ENCODE data around the gene ARPC1B. TPM values are rescaled to one million over a fixed set of nuclear protein-coding genes. Genes with fewer than 3 reads are reported as not detected.

Gene ARPC1B
- total and polyA plus RNA-seq, 2 donors (not counting 1 experiment from before 2014, with no cell fraction given), result 142 to 563 TPM

DNA sequence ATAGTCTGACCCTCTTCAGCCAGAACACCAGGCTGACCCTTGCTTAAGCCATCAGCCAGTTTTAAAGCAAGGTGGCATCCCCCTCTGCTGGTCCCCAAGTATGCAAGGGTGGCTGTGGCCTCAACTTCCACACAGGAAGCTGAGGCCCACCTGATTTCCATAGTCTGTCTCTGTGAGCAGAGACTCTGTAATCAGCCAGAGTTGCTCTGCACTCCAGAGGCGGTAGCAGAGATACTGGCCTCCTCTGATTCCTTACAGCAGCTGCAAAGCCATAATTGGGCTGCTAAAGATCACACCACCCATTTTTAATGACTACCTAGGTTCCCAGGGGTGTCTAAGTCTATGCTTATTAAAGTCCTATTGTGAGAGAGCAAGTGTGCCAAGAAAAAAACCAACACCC, 32.0 kb downstream of the ARPC1B start:
- H3K9me3 Mint-ChIP-seq (ENCODE audit: insufficient read depth), result no peaks in the 10 kb centered on the region
- H3K36me3 ChIP-seq (replicated peaks in 1 of 2; ENCODE audit: control extremely low read depth in 1 of 2, control insufficient read depth in 1 of 2, extremely low read depth in 1 of 2, insufficient read depth in 2 of 2, low read length in 1 of 2), result peaks cover 6 to 41% of the 10 kb centered on the region in 2 experiments
- no peak overlapping the region for H2AFZ ChIP-seq (ENCODE audit: insufficient read depth, low read depth, low read length, poor library complexity, severe bottlenecking)
- peak overlapping the region; percentile 41 for H3K27ac Mint-ChIP-seq
- H3K4me1 ChIP-seq (ENCODE audit: control insufficient read depth in 2 of 2, insufficient read depth in 2 of 2, low read length in 2 of 2), result peaks cover 25 to 35% of the 10 kb centered on the region in 2 donors
- intact Hi-C loops (cut with micrococcal nuclease), result no loop called here
- peaks cover 50% of the 10 kb centered on the region for H3K4me1 Mint-ChIP-seq
- peak overlapping the region; percentile 98 for H3K4me2 ChIP-seq (replicated peaks; ENCODE audit: low read depth, low read length, poor library complexity, severe bottlenecking)
- H3K27me3 Mint-ChIP-seq, result no peaks in the 10 kb centered on the region
- H3K79me2 ChIP-seq (ENCODE audit: control insufficient read depth, insufficient read depth, low read length), result peaks cover 78% of the 10 kb centered on the region
- TF ChIP-seq, protein P1, sequence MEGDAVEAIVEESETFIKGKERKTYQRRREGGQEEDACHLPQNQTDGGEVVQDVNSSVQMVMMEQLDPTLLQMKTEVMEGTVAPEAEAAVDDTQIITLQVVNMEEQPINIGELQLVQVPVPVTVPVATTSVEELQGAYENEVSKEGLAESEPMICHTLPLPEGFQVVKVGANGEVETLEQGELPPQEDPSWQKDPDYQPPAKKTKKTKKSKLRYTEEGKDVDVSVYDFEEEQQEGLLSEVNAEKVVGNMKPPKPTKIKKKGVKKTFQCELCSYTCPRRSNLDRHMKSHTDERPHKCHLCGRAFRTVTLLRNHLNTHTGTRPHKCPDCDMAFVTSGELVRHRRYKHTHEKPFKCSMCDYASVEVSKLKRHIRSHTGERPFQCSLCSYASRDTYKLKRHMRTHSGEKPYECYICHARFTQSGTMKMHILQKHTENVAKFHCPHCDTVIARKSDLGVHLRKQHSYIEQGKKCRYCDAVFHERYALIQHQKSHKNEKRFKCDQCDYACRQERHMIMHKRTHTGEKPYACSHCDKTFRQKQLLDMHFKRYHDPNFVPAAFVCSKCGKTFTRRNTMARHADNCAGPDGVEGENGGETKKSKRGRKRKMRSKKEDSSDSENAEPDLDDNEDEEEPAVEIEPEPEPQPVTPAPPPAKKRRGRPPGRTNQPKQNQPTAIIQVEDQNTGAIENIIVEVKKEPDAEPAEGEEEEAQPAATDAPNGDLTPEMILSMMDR (IDR thresholded peaks at IDR 0.05), result no peak
- no peak for TF ChIP-seq EZH2 (IDR thresholded peaks at IDR 0.05; ENCODE audit: borderline replicate concordance, insufficient read depth, low read depth, low read length, poor library complexity, severe bottlenecking)
- no peaks in the 10 kb centered on the region for H3K27me3 ChIP-seq (replicated peaks in 1 of 4; ENCODE audit: control extremely low read depth in 1 of 4, control insufficient read depth in 3 of 4, insufficient read depth in 4 of 4, low read length in 3 of 4)
- no CpG with 5 or more reads among the region's 1 CpG for WGBS (ENCODE audit: insufficient coverage)
- H4K20me1 ChIP-seq (ENCODE audit: control insufficient read depth, insufficient read depth, low read length, poor library complexity, severe bottlenecking), result peaks cover 67% of the 10 kb centered on the region
- no peaks in the 10 kb centered on the region for H3K9me3 ChIP-seq (ENCODE audit: control extremely low read depth in 1 of 3, control insufficient read depth in 2 of 3, insufficient read depth in 1 of 3, low read length in 2 of 3)
- ATAC-seq (ENCODE audit: low read depth), result no peak
- no peak overlapping the region for H3K4me3 ChIP-seq (ENCODE audit: control extremely low read depth in 1 of 5, extremely low read depth in 1 of 5, insufficient read depth in 1 of 5, low read depth in 2 of 5, low read length in 4 of 5)
- peak overlapping the region; percentile 91 for H3K4me3 Mint-ChIP-seq
- CTCF ChIA-PET, result interaction anchor here (1.3 to 3.2 kb wide), 4 partner anchors 14 to 44 kb away, joined by 3 to 20 read pairs (median 11); no protein-coding TSS in a partner anchor
- POLR2A ChIA-PET, result interaction anchor here (2.8 to 3.1 kb wide), 2 partner anchors 33 to 93 kb away, joined by 8 to 33 read pairs; partner anchors contain the start of genes ARPC1B and ZNF394
- no peak for DNase-seq
- H3K27ac ChIP-seq (ENCODE audit: low read length in 2 of 2), result peak overlapping the region in 1 of 2 donors; percentile 96
- H3K9ac ChIP-seq (ENCODE audit: low read length), result peak overlapping the region; percentile 14

DNA sequence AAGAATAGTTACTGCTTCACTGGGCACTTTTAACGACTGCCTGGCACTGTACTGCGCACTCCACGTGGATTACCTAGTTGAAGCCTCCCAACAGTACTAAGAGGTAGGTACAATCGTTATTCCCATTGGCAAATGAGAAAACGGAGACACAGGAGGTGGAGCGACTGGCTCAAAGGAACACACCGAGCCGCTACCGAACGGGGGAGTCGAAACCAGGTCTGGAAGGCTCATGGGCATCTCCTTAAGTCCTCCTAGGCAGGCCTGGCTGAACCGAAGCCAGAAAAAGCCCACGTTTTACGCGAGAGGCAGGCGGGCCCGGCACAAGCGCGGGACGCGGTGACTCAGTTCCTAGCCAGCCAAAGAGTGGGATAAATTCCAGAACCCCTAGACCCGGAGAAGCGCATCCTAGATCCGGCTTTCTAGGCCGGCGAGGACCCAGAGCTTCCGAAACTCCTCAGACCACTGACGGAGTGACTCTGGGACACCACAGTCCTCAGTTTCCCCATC, 33.4 kb downstream of the ARPC1B start:
- no peaks in the 10 kb centered on the region for H3K27me3 Mint-ChIP-seq
- 1% methylated on average over 28 of the region's 28 CpGs for WGBS (ENCODE audit: insufficient coverage)
- H3K27me3 ChIP-seq (replicated peaks in 1 of 4; ENCODE audit: control extremely low read depth in 1 of 4, control insufficient read depth in 3 of 4, insufficient read depth in 4 of 4, low read length in 3 of 4), result no peaks in the 10 kb centered on the region
- H3K9me3 ChIP-seq (ENCODE audit: control extremely low read depth in 1 of 3, control insufficient read depth in 2 of 3, insufficient read depth in 1 of 3, low read length in 2 of 3), result no peaks in the 10 kb centered on the region
- H3K79me2 ChIP-seq (ENCODE audit: control insufficient read depth, insufficient read depth, low read length), result peaks cover 84% of the 10 kb centered on the region
- ChIA-PET CTCF (interaction anchor here (0.8 to 3.2 kb wide), 7 partner anchors 15 to 92 kb away, joined by 3 to 24 read pairs (median 8); no protein-coding TSS in a partner anchor), POLR2A (interaction anchor here (0.6 to 3.1 kb wide), 10 partner anchors 8 to 150 kb away, joined by 3 to 33 read pairs (median 8); partner anchors contain the start of genes ARPC1B, ATP5MF, ZKSCAN5 and ZNF394)
- peaks cover 6 to 43% of the 10 kb centered on the region in 2 experiments for H3K36me3 ChIP-seq (replicated peaks in 1 of 2; ENCODE audit: control extremely low read depth in 1 of 2, control insufficient read depth in 1 of 2, extremely low read depth in 1 of 2, insufficient read depth in 2 of 2, low read length in 1 of 2)
- peak overlapping the region; percentile 81 to 99 (median 95) for H3K4me3 ChIP-seq (ENCODE audit: control extremely low read depth in 1 of 5, extremely low read depth in 1 of 5, insufficient read depth in 1 of 5, low read depth in 2 of 5, low read length in 4 of 5)
- H3K4me2 ChIP-seq (replicated peaks; ENCODE audit: low read depth, low read length, poor library complexity, severe bottlenecking), result peak overlapping the region; percentile 98
- H3K4me3 Mint-ChIP-seq, result peak overlapping the region; percentile 91
- TF ChIP-seq, protein P1 (IDR thresholded peaks at IDR 0.05), result no peak
- TF ChIP-seq EZH2 (IDR thresholded peaks at IDR 0.05; ENCODE audit: borderline replicate concordance, insufficient read depth, low read depth, low read length, poor library complexity, severe bottlenecking), result no peak
- DNase-seq (peak; percentile 40), ATAC-seq (ENCODE audit: low read depth) (no peak)
- H3K9ac ChIP-seq (ENCODE audit: low read length), result peak overlapping the region; percentile 94
- H3K9me3 Mint-ChIP-seq (ENCODE audit: insufficient read depth), result no peaks in the 10 kb centered on the region
- H3K4me1 Mint-ChIP-seq, result peaks cover 50% of the 10 kb centered on the region
- peaks cover 25 to 35% of the 10 kb centered on the region in 2 donors for H3K4me1 ChIP-seq (ENCODE audit: control insufficient read depth in 2 of 2, insufficient read depth in 2 of 2, low read length in 2 of 2)
- H3K27ac Mint-ChIP-seq, result peak overlapping the region; percentile 100
- peak overlapping the region; percentile 89 to 96 for H3K27ac ChIP-seq (ENCODE audit: low read length in 2 of 2)
- H2AFZ ChIP-seq (ENCODE audit: insufficient read depth, low read depth, low read length, poor library complexity, severe bottlenecking), result peak overlapping the region; percentile 84
- intact Hi-C loops (cut with micrococcal nuclease), result loop anchor here (1.0 to 2.0 kb wide), 10 partner anchors 15 to 144 kb away; partner anchors contain the start of genes ARPC1A, ARPC1B, ATP5MF and CPSF4
- peaks cover 71% of the 10 kb centered on the region for H4K20me1 ChIP-seq (ENCODE audit: control insufficient read depth, insufficient read depth, low read length, poor library complexity, severe bottlenecking)

All from B cell (primary cell).